H1 (cell line): ENCODE results near the gene COL20A1. TPM values are rescaled to one million over a fixed set of nuclear protein-coding genes. Genes with fewer than 3 reads are reported as not detected.

ENCODE experiments used
- CTCF ChIA-PET: fragments of 300-600 bp; sonication (Branson Sonifier 250); formaldehyde crosslinking; loops from one replicate; lab custom pipeline; 2021; ENCODE audit not compliant: partially characterized antibody; lab: Charles Lee
- POLR2A ChIA-PET: fragments of 300-600 bp; sonication (Branson Sonifier 250); formaldehyde crosslinking; loops from one replicate; lab custom pipeline; 2021; ENCODE audit warnings: inconsistent platforms; ENCODE audit not compliant: partially characterized antibody; lab: Charles Lee
- DNase-seq, 2 experiments: peaks; one replicate each; pipeline versions ENCODE4 v3.0.0 to v3.0.0-alpha.2; 2010 to 2022; ENCODE audit warnings: low spot score in 2 of 2, low read depth in 1 of 2, mixed read lengths in 1 of 2
- FAIRE-seq: peaks from 2 replicates; lab custom pipeline; 2011; peaks lifted over from hg19 to GRCh38; lab: Jason Lieb, UNC
- H2AFZ ChIP-seq: 2 replicates; pipeline ENCODE4 v1.8.1; 2012; ENCODE audit warnings: low read length, inconsistent platforms
- H2AK5ac ChIP-seq: 2 replicates; pipeline ENCODE4 v1.6.1; 2013; ENCODE audit warnings: low read depth, low read length
- H2BK120ac ChIP-seq: replicated peaks from 2 replicates; pipeline ENCODE3; 2013; ENCODE audit warnings: low read depth, low read length, inconsistent platforms
- H2BK12ac ChIP-seq: 2 replicates; pipeline ENCODE4 v1.6.1; 2013; ENCODE audit warnings: low read depth, low read length
- H2BK15ac ChIP-seq: 2 replicates; pipeline ENCODE4 v1.6.1; 2013; ENCODE audit warnings: low read length
- H2BK20ac ChIP-seq: 2 replicates; pipeline ENCODE4 v1.6.1; 2013; ENCODE audit warnings: low read length
- H2BK5ac ChIP-seq: 2 replicates; pipeline ENCODE4 v1.6.1; 2013; ENCODE audit warnings: low read depth, low read length
- H3K14ac ChIP-seq: 2 replicates; pipeline ENCODE4 v1.6.1; 2013; ENCODE audit warnings: inconsistent platforms; ENCODE audit not compliant: insufficient read length
- H3K18ac ChIP-seq: 2 replicates; pipeline ENCODE4 v1.6.1; 2013; ENCODE audit warnings: low read length; ENCODE audit errors: extremely low read depth
- H3K23ac ChIP-seq: 2 replicates; pipeline ENCODE4 v1.6.1; 2013; ENCODE audit warnings: inconsistent platforms; ENCODE audit not compliant: insufficient read length
- H3K23me2 ChIP-seq: 2 replicates; pipeline ENCODE4 v1.6.1; 2013; ENCODE audit warnings: low read depth, low read length
- H3K27ac ChIP-seq: 2 replicates; pipeline ENCODE4 v1.6.1; 2011; ENCODE audit warnings: low read depth, low read length, inconsistent platforms
- H3K27me3 ChIP-seq, 4 experiments: replicated peaks in 1 of 4; 1 replicate in 1 of 4; 2 replicates in 3 of 4; pipeline versions ENCODE4 v1.6.1 to v1.8.1; 2011 to 2013; ENCODE audit warnings: low read length in 3 of 4, mild to moderate bottlenecking in 3 of 4, inconsistent platforms in 2 of 4, mixed read lengths in 2 of 4, moderate library complexity in 1 of 4; ENCODE audit not compliant: control insufficient read depth in 3 of 4, insufficient read depth in 3 of 4; ENCODE audit errors: extremely low read depth in 1 of 4
- H3K36me3 ChIP-seq, 4 experiments: 2 replicates each; pipeline versions ENCODE4 v1.6.1 to v1.8.1; 2011 to 2013; ENCODE audit warnings: mild to moderate bottlenecking in 4 of 4, low read length in 3 of 4, moderate library complexity in 2 of 4, control low read depth in 1 of 4, inconsistent platforms in 1 of 4; ENCODE audit not compliant: insufficient read depth in 4 of 4, control insufficient read depth in 2 of 4
- H3K4ac ChIP-seq: replicated peaks from 2 replicates; pipeline ENCODE3; 2013; ENCODE audit warnings: low read length, low read depth, mixed read lengths, inconsistent platforms; ENCODE audit not compliant: insufficient read length
- H3K4me1 ChIP-seq, 4 experiments: replicated peaks in 1 of 4; 1 replicate in 1 of 4; 2 replicates in 3 of 4; pipeline versions ENCODE4 v1.6.1 to v1.8.1; 2011 to 2013; ENCODE audit warnings: low read length in 3 of 4, inconsistent platforms in 2 of 4, mixed read lengths in 1 of 4; ENCODE audit not compliant: insufficient read depth in 4 of 4, control insufficient read depth in 3 of 4
- H3K4me2 ChIP-seq, 2 experiments: 2 replicates each; pipeline versions ENCODE4 v1.6.1 to v1.8.1; 2011 to 2013; ENCODE audit warnings: low read depth in 2 of 2, low read length in 2 of 2, control low read depth in 1 of 2, inconsistent platforms in 1 of 2, mild to moderate bottlenecking in 1 of 2; ENCODE audit not compliant: insufficient read depth in 1 of 2
- H3K4me3 ChIP-seq, 4 experiments: fragments of 200-600, 300-600 bp in 1 of 4; sonication (generic), shearing (Covaris generic), sonication (Bioruptor Twin) in 1 of 4; 2 replicates each; pipeline versions ENCODE4 v1.5.1 to v1.8.1; 2011 to 2016; ENCODE audit warnings: low read length in 4 of 4, low read depth in 3 of 4, control low read depth in 2 of 4, inconsistent platforms in 2 of 4, mild to moderate bottlenecking in 2 of 4, mixed read lengths in 1 of 4, moderate library complexity in 1 of 4; ENCODE audit not compliant: insufficient read depth in 2 of 4; ENCODE audit errors: extremely low read depth in 1 of 4
- H3K56ac ChIP-seq: replicated peaks from 2 replicates; pipeline ENCODE3; 2013; ENCODE audit warnings: low read depth, mild to moderate bottlenecking, mixed read lengths, low read length, inconsistent platforms; ENCODE audit not compliant: insufficient read length
- H3K79me1 ChIP-seq: 2 replicates; pipeline ENCODE4 v1.6.1; 2013; ENCODE audit warnings: low read depth, low read length, control low read depth
- H3K79me2 ChIP-seq, 2 experiments: 2 replicates each; pipeline versions ENCODE4 v1.6.1 to v1.8.1; 2012 to 2013; ENCODE audit warnings: low read length in 2 of 2, mild to moderate bottlenecking in 2 of 2, inconsistent platforms in 1 of 2; ENCODE audit not compliant: insufficient read depth in 2 of 2, control insufficient read depth in 1 of 2
- H3K9ac ChIP-seq, 4 experiments: replicated peaks in 1 of 4; 1 replicate in 1 of 4; 2 replicates in 3 of 4; pipeline versions ENCODE4 v1.6.1 to v1.8.1; 2011 to 2013; ENCODE audit warnings: low read depth in 3 of 4, low read length in 3 of 4, control low read depth in 2 of 4, mild to moderate bottlenecking in 2 of 4, moderate library complexity in 2 of 4, inconsistent platforms in 1 of 4; ENCODE audit errors: extremely low read depth in 1 of 4
- H3K9me3 ChIP-seq, 2 experiments: 2 replicates each; pipeline versions ENCODE4 v1.6.1 to v1.8.1; 2012 to 2013; ENCODE audit warnings: mild to moderate bottlenecking in 2 of 2, moderate library complexity in 2 of 2, control low read depth in 1 of 2, inconsistent platforms in 1 of 2, low read depth in 1 of 2, low read length in 1 of 2, mixed read lengths in 1 of 2; ENCODE audit not compliant: insufficient read depth in 2 of 2
- H4K20me1 ChIP-seq, 2 experiments: replicated peaks in 1 of 2; 2 replicates each; pipeline versions ENCODE3 to v1.8.1; 2011 to 2013; ENCODE audit warnings: inconsistent platforms in 2 of 2, low read length in 2 of 2, mild to moderate bottlenecking in 1 of 2; ENCODE audit not compliant: insufficient read depth in 2 of 2, control insufficient read depth in 1 of 2
- H4K5ac ChIP-seq: 2 replicates; pipeline ENCODE4 v1.6.1; 2013; ENCODE audit warnings: low read length, low read depth, mixed read lengths, inconsistent platforms; ENCODE audit not compliant: insufficient read length
- H4K8ac ChIP-seq: 2 replicates; pipeline ENCODE4 v1.8.0; 2013; ENCODE audit warnings: mild to moderate bottlenecking, moderate library complexity, low read length, inconsistent platforms; ENCODE audit not compliant: insufficient read depth; ENCODE audit errors: extremely low read depth
- H4K91ac ChIP-seq: replicated peaks from 2 replicates; pipeline ENCODE3; 2013; ENCODE audit warnings: low read length, mixed read lengths, inconsistent platforms; ENCODE audit not compliant: insufficient read length
- EZH2 ChIP-seq: fragments of 200-600 bp; sonication (generic); IDR thresholded peaks from 2 replicates; pipeline ENCODE4 v1.7.1; 2012; ENCODE audit warnings: low read depth, mild to moderate bottlenecking, moderate library complexity, low read length, inconsistent platforms; ENCODE audit not compliant: severe bottlenecking
- HDAC2 ChIP-seq, 2 experiments: fragments of 300-600 bp in 1 of 2; sonication (generic) in 1 of 2; IDR thresholded peaks; 2 replicates each; pipeline ENCODE4 v1.6.1; 2011 to 2012; ENCODE audit warnings: low read depth in 2 of 2, low read length in 2 of 2, mild to moderate bottlenecking in 2 of 2, moderate library complexity in 2 of 2, borderline replicate concordance in 1 of 2, inconsistent platforms in 1 of 2
- NANOG ChIP-seq: IDR thresholded peaks from 2 replicates; pipeline ENCODE4 v1.6.1; 2011; ENCODE audit warnings: low read length, low read depth, mild to moderate bottlenecking, inconsistent platforms; ENCODE audit not compliant: insufficient read depth, poor library complexity, severe bottlenecking
- POLR2AphosphoS5 ChIP-seq: IDR thresholded peaks from 2 replicates; pipeline ENCODE4 v1.6.1; 2011; ENCODE audit warnings: low read depth, low read length
- SP1 ChIP-seq: IDR thresholded peaks from 2 replicates; pipeline ENCODE4 v1.6.1; 2011; ENCODE audit warnings: low read depth, low read length
- TCF12 ChIP-seq: IDR thresholded peaks from 2 replicates; pipeline ENCODE4 v1.6.1; 2011; ENCODE audit warnings: low read depth, mild to moderate bottlenecking, low read length
- WGBS, 2 experiments: shearing (Covaris generic) in 1 of 2; methylation state at CpG; one replicate each; pipeline versions ENCODE4 v1.1.6 to v1.1.7; 2013 to 2015; ENCODE audit warnings: low lambda C conversion rate in 2 of 2, mixed read lengths in 2 of 2, inconsistent platforms in 1 of 2, low coverage in 1 of 2, missing lambda C conversion rate in 1 of 2; ENCODE audit not compliant: insufficient replicate concordance in 2 of 2, insufficient coverage in 1 of 2, insufficient read length in 1 of 2; ENCODE audit errors: extremely low coverage in 1 of 2, missing lambda C conversion rate in 1 of 2; 5-methylcytosine and 5-hydroxymethylcytosine counted together
- polyA plus RNA-seq, 7 experiments: library from polyadenylated mRNA; depleted of rRNA in 3 of 7; stranded (reverse) in 5 of 7; unstranded in 2 of 7; fragments of >200 nt in 5 of 7; fragments of 200-250 nt in 2 of 7; gene quantifications; 1 replicate in 5 of 7; 2 replicates in 1 of 7; 4 replicates in 1 of 7; pipeline versions ENCODE4 v1.2.1 to v1.2.3, GENCODE V29; 2011 to 2013; ENCODE audit warnings: missing spikeins in 2 of 7, mixed read lengths in 2 of 7
- total RNA-seq: library from RNA; stranded (reverse); fragmentation: NEBNext Ultra II Directional; extraction: Animal tissue kit (Norgen Biotek cat#: 25700); gene quantifications from 2 replicates; pipeline ENCODE4 v1.2.1, GENCODE V29; 2021

The COL20A1 gene
- total and polyA plus RNA-seq, 2 of the 8 experiments (the other 6 are each of a cell fraction or from before 2014, with no cell fraction given), result 0.19 to 0.21 TPM

GRCh38 chr20:63312690-63313348 lies 19.8 kb downstream of the COL20A1 start:
- Histone ChIP-seq H3K14ac (no peak overlapping the region), H2BK12ac (no peak overlapping the region), H2BK120ac (no peak overlapping the region), H3K4ac (no peak overlapping the region), H4K20me1 (no peaks in the 10 kb centered on the region), H2BK15ac (no peak overlapping the region), H3K4me1 (no peaks in the 10 kb centered on the region; a peak in 2 of 7 replicates), H3K18ac (no peak overlapping the region), H3K4me2 (no peak overlapping the region), H3K9me3 (no peaks in the 10 kb centered on the region), H2BK5ac (no peak overlapping the region), H4K5ac (no peak overlapping the region), H3K23me2 (no peaks in the 10 kb centered on the region), H3K4me3 (no peak overlapping the region), H3K56ac (no peak overlapping the region), H3K79me2 (no peaks in the 10 kb centered on the region), H2AK5ac (no peak overlapping the region), H3K23ac (no peak overlapping the region), H3K36me3 (no peaks in the 10 kb centered on the region; a peak in 1 of 8 replicates), H4K91ac (no peak overlapping the region), H2BK20ac (no peak overlapping the region), H2AFZ (no peak overlapping the region), H3K27me3 (no peaks in the 10 kb centered on the region), H4K8ac (no peak overlapping the region), H3K9ac (no peak overlapping the region), H3K79me1 (no peaks in the 10 kb centered on the region), H3K27ac (no peak overlapping the region)
- no peak for DNase-seq
- ChIA-PET CTCF (interaction anchor here (0.8 to 2.2 kb wide), 4 partner anchors 9 to 68 kb away, joined by 3 to 24 read pairs (median 6); no protein-coding TSS in a partner anchor), POLR2A (interaction anchor here (0.6 kb wide), 1 partner anchor 64 kb away, joined by 3 read pairs; no protein-coding TSS in a partner anchor)
- WGBS, 2 experiments, result 92% methylated on average over 16 of the region's 22 CpGs; no CpG with 5 or more reads in 1 of the 2 experiments
- no peak for FAIRE-seq
- no peak for TF ChIP-seq SP1
- TF ChIP-seq NANOG, result no peak
- TF ChIP-seq TCF12, result no peak
- TF ChIP-seq EZH2, result no peak
- TF ChIP-seq HDAC2 (IDR thresholded peaks at IDR 0.05; ENCODE audit: borderline replicate concordance in 1 of 2, low read depth in 2 of 2, low read length in 2 of 2), result no peak
- no peak for TF ChIP-seq POLR2AphosphoS5
